Ishikawa (cell line): ENCODE measurements around the gene PLCD1.

Source experiments
- CEBPB ChIP-seq: IDR thresholded peaks from 2 replicates; pipeline ENCODE4 v1.6.1; 2012
- CREB1 ChIP-seq: IDR thresholded peaks from 2 replicates; pipeline ENCODE4 v1.6.1; 2012; ENCODE audit warnings: low read depth
- EGR1 ChIP-seq: IDR thresholded peaks from 2 replicates; pipeline ENCODE4 v1.6.1; 2012
- EP300 ChIP-seq: IDR thresholded peaks from 2 replicates; pipeline ENCODE4 v1.6.1; 2012; ENCODE audit warnings: borderline replicate concordance
- FOXM1 ChIP-seq: IDR thresholded peaks from 2 replicates; pipeline ENCODE4 v1.6.1; 2012; ENCODE audit warnings: low read depth, borderline replicate concordance
- NFIC ChIP-seq: IDR thresholded peaks from 2 replicates; pipeline ENCODE4 v1.6.1; 2012
- RAD21 ChIP-seq: IDR thresholded peaks from 2 replicates; pipeline ENCODE4 v1.6.1; 2012; ENCODE audit warnings: low read depth
- TAF1 ChIP-seq: IDR thresholded peaks from 2 replicates; pipeline ENCODE4 v1.6.1; 2012; ENCODE audit warnings: low read depth, mild to moderate bottlenecking
- TCF12 ChIP-seq: IDR thresholded peaks from 2 replicates; pipeline ENCODE4 v1.6.1; 2012; ENCODE audit warnings: low read depth
- TEAD4 ChIP-seq: IDR thresholded peaks from 2 replicates; pipeline ENCODE4 v1.6.1; 2012
- YY1 ChIP-seq: IDR thresholded peaks from 2 replicates; pipeline ENCODE4 v1.6.1; 2012; ENCODE audit warnings: low read depth
- ZBTB7A ChIP-seq: IDR thresholded peaks from 2 replicates; pipeline ENCODE4 v1.6.1; 2012; ENCODE audit warnings: low read depth
- TF ChIP-seq, protein P1 (sequence below): IDR thresholded peaks from 2 replicates; pipeline ENCODE4 v1.6.1; 2012
- TF ChIP-seq, protein P2 (sequence below): IDR thresholded peaks from 2 replicates; pipeline ENCODE4 v1.6.1; 2012
- TF ChIP-seq, protein P3 (sequence below): IDR thresholded peaks from 2 replicates; pipeline ENCODE4 v1.6.1; 2012; ENCODE audit warnings: low read depth, mild to moderate bottlenecking

PLCD1 gene

DNA sequence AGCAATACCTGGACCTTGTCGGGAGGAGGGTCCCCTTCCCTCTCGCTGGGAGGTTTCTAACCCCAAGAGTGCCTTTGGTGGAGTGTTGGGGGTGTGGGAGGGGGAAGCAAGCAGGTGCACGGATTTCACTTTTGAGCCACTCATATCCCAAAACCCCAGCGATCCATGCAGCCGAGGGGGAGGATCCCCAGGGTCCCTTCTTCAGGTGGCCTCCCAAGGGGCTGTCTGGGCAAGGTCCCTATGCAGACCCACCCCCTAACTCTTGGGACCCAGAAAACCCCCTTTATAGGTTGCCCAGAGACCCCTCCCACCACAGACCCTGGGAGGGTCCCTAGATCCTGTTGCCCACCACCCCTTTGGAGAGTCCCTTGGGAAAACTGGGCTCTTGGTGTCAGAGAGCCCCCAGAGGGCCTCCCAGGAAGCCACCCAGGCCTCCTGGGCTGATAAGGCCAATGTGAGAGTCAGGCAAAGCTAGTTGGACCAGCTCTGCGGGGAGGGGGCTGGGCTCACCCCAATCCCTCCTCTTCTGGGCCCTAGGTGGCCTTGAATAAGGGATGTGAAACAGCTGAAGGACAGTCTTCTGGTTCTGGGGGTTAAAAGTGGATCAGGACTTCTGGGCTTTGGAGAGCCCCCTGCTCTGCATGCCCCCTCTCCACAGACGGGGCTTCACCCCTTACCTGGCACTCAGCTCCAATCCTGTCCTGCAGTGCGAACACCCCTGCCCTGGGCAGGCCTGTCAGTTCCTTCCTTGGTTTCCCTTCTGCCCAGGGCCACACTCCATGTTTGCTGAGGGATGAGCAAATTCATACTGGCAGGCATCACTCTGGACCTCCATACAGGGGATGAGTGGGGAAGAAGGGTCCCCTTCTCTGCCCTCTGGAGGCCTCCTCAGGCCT is 932 bp upstream of the PLCD1 start:
- TF ChIP-seq ZBTB7A (peak; percentile 6; the same call in 1 of the 2 replicates), CEBPB (no peak), RAD21 (no peak)
- TF ChIP-seq, protein P1, sequence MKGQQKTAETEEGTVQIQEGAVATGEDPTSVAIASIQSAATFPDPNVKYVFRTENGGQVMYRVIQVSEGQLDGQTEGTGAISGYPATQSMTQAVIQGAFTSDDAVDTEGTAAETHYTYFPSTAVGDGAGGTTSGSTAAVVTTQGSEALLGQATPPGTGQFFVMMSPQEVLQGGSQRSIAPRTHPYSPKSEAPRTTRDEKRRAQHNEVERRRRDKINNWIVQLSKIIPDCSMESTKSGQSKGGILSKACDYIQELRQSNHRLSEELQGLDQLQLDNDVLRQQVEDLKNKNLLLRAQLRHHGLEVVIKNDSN, result no peak

DNA sequence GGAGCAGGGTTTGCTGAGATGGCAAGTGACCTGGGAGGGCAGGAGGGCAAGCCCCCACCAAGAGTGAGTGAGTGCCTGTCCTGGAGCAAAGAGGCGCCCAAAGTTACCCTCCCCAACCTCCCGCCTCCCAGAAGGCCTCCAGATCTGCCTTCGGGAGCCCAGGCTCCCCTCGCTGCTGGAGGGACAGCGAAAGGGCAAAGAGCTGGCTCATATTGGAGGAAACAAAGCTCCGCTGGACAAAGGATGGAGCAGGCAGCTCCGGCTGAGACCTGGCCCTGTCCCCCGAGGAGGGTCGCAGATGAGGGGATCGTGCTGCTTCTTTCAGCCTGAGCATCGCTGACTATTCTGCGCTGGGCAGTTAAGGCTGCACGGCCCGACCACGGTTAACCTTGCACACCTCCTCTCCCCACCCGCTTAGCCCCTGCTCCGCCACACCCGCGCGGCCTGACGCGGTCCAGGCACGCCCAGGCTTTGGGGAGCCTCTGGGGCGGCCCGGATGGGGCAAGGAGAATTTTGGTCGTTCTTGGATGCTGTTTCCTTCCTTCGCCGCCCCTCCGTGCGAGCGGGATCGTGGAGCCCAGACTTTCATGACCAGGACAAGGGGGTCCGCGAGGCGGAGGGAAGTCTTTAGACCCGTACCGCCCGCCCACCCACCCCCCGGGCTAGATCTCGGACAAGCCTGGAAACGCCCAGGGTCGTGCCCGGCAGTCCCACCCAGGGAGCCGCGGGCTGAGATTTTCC is 651 bp downstream of the PLCD1 start:
- no peak for TF ChIP-seq EP300

DNA sequence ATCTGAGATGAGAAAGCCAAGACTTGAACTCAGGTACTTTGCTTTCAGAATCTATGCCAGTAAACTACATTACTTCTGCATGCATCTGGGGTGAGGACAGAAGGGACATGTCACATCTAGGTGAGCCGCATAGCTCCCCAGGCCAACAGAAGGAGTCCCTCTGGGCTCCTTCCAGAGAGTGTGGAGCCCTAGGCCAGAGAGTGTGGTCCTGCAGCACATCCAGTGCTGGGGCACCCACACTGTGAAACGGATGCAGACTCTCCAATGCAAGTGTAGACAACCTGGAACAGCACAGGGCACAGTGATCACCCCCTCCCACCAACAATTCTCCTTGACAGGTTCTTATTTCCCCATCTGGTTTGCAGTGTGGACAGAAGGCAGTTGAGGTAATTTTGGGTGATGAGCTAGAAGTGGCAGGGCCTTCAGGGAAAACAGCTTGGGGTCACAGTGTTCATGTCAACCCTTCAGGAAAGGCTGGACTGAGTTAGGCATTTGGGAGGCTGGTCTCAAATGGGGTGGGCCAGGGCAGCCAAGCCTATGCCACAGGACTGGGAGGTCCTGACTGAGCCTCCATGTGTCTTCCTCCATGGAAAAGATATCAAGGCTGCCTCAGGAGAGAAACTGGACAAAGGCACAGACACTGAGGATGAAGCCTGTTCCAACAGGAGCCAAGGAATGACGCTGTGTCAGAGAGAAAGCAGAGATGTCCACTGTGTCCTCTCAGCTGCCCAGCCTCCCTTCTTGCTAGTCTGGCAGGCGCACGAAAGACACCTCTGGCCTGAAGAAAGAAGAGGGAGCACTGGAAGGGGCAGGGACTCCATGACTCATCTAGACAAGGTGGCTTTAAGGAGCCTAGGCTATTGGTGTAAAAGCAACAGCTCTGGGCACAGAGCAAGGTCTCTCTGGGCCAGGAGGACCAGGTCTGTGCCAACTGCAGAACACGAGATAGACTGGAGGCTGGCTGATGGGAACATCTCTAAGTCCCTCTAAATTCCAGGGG is 1.7 kb downstream of the PLCD1 start:
- TF ChIP-seq EGR1, result no peak
- TF ChIP-seq ZBTB7A, result no peak
- TF ChIP-seq TEAD4, result no peak
- TF ChIP-seq EP300, result no peak
- TF ChIP-seq FOXM1, result no peak

DNA sequence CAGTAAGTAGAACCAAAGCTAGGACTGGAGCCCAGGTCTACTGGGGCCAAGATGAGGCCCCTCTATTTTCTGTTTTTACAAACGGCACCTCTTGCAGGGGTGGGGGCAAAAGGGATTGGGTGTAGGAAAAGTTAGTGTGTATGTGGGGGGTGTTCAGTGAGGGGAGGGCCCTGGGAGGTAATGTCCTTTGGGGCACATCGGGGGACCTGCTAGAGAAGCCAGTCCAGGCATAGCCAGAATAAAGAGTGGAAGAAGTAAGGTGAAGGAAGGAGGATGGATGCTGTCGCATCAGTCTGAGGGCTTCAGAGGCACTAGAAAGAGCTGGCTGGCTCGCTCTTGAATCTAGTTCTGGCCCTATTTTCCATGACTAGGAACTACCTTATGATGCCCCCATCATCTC is 2.6 kb downstream of the PLCD1 start:
- TF ChIP-seq, protein P1, result no peak
- no peak for TF ChIP-seq NFIC
- no peak for TF ChIP-seq EP300
- no peak for TF ChIP-seq TAF1
- TF ChIP-seq CEBPB, result no peak
- TF ChIP-seq EGR1, result no peak
- no peak for TF ChIP-seq YY1
- TF ChIP-seq, protein P2, sequence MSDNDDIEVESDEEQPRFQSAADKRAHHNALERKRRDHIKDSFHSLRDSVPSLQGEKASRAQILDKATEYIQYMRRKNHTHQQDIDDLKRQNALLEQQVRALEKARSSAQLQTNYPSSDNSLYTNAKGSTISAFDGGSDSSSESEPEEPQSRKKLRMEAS, result no peak
- no peak for TF ChIP-seq FOXM1
- no peak for TF ChIP-seq TEAD4
- no peak for TF ChIP-seq TCF12
- TF ChIP-seq RAD21, result no peak

DNA sequence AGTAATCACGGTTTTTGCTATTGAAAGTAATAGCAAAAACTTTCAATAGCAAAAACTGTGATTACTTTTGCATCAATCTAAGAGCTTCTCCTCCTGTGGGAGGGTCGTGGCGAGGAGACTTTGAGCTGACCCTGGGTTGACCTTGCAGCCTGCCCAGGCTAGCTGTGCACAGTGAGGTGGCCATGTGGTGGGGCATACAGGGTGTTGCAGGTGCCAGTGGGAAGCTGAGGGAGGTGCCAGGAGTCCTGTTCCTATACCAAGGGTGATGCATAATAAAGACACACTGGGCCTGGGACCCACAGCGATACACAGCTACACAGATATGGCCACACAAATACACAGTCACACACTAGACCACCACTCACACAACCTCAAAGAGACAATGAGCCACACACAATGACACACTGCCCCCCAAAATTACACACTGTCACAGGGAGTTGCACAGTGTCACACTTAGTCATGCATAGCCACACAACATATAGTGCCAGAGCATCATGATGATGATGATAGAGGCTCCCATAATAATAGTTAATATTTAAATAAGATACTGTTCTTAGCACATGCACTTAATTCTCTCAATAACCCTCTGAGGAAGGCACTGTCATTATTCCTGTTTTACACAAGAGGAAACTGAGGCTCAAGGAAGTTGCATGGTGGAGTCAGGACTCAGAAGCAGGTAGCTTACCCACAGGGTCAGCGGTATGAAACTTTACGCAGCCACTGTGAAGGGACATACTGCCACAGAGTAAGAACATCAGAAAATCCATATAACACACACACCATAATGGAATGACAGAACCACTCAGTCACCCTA is 6.3 kb downstream of the PLCD1 start:
- TF ChIP-seq, protein P1, result no peak
- TF ChIP-seq EGR1 (no peak), ZBTB7A (no peak), CREB1 (no peak), EP300 (no peak)
- TF ChIP-seq, protein P3, sequence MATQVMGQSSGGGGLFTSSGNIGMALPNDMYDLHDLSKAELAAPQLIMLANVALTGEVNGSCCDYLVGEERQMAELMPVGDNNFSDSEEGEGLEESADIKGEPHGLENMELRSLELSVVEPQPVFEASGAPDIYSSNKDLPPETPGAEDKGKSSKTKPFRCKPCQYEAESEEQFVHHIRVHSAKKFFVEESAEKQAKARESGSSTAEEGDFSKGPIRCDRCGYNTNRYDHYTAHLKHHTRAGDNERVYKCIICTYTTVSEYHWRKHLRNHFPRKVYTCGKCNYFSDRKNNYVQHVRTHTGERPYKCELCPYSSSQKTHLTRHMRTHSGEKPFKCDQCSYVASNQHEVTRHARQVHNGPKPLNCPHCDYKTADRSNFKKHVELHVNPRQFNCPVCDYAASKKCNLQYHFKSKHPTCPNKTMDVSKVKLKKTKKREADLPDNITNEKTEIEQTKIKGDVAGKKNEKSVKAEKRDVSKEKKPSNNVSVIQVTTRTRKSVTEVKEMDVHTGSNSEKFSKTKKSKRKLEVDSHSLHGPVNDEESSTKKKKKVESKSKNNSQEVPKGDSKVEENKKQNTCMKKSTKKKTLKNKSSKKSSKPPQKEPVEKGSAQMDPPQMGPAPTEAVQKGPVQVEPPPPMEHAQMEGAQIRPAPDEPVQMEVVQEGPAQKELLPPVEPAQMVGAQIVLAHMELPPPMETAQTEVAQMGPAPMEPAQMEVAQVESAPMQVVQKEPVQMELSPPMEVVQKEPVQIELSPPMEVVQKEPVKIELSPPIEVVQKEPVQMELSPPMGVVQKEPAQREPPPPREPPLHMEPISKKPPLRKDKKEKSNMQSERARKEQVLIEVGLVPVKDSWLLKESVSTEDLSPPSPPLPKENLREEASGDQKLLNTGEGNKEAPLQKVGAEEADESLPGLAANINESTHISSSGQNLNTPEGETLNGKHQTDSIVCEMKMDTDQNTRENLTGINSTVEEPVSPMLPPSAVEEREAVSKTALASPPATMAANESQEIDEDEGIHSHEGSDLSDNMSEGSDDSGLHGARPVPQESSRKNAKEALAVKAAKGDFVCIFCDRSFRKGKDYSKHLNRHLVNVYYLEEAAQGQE, result no peak

DNA sequence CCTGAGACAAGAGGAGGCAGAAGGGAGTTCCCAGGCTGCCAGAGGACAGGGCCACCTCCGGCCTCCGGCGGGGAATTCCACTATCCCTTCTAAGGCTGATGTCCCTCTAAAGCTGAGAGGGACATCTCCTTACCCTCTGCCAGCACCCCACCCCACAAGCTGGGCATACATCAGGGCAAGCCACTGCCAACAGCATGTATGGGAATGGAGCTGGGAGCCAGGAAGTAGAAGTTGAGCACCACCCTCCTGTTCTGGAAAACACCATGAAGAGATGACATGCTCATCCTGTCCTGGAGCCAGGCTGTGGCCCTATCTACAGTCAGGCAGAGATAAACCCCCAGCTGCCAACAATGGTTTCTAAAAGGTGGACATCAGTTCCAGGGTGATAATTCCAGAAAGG is 7.1 kb downstream of the PLCD1 start:
- TF ChIP-seq NFIC (no peak), RAD21 (no peak), CEBPB (no peak), TCF12 (no peak), FOXM1 (no peak), EP300 (no peak), EGR1 (no peak), YY1 (no peak), ZBTB7A (no peak), CREB1 (no peak), TAF1 (no peak), TEAD4 (no peak)
- TF ChIP-seq, protein P2, result no peak
- TF ChIP-seq, protein P1, result no peak
- TF ChIP-seq, protein P3, result no peak
